Measurements from ENCODE around the gene HPS1.
A peak's percentile ranks its signal among the peaks of the same experiment; 100 is the strongest.
"Not testable (repeated sequence)": the region's sequence is repeated elsewhere in the genome, so short reads cannot be mapped to it uniquely, and the experiment has no call there.

HPS1 gene

DNA sequence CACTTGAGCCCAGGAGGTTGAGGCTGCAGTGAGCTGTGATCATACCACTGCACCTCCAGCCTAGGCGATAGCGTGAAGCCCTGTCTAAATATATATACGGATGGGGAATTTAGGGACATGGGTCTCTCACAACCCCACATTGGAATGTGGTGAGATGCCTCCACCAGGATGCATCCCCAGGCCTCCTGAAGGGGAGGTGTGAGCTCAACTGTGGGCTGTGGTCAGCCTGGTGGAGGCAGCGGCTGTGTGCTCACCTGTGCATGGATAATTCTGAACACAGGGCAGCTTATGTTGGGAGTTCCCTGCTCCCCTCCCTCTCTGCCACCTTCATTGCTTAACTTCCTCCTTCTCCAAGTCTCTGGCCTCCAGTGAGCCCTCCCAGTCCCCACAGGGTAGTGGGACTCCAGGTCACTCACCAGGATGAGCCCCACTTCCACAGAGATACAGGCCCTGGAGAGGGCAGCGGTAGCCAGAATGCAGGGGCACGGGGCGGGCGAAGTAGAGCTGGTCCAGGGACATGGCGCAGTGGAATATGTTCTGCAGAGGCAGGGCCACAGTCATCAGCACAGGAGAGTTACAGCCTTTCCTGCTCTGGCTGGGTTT, 62.1 kb downstream of the HPS1 start:
- DNase-seq, result no peak

DNA sequence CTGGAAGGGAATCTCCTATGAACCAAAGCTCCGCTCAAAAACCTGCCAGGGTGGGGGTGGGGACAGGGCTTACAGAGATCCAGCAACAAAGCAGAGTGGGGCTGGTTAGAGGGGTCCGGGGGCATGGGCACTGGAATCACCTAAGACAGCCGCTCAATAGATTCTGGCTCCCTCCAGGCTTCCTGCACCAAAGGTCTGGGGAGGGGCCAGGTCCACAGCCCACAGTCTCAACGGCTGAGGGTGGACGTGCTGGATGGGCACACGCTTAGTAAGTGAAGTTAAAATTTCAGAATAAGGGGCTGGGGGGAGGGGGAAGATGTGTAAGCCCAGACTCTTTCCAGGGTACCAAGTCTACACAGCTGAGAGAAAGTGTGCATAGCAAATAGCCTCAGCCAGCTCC, 62.9 kb downstream of the HPS1 start:
- no peak for DNase-seq

DNA sequence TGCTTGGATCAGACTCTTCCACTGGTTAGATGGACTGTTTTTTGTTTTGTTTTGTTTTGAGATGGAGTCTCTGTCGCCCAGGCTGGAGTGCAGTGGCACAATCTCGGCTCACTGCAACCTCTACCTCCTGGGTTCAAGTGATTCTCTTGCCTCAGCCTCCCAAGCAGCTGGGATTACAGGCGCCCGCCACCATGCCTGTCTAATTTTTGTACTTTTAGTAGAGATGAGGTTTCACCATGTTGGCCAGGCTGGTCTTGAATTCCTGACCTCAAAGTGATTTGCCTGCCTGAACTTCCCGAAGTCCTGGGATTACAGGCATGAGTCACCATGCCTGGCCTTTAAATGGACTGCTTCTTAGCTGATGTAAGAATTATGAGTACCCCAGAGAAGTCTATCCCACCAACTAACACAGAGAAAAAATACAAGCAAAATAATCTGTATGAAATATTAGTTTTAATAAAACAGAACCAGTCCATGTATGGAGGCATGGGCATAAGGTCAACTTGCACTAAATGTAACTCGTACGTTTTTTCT, 63.5 kb downstream of the HPS1 start:
- not testable (repeated sequence) for DNase-seq

DNA sequence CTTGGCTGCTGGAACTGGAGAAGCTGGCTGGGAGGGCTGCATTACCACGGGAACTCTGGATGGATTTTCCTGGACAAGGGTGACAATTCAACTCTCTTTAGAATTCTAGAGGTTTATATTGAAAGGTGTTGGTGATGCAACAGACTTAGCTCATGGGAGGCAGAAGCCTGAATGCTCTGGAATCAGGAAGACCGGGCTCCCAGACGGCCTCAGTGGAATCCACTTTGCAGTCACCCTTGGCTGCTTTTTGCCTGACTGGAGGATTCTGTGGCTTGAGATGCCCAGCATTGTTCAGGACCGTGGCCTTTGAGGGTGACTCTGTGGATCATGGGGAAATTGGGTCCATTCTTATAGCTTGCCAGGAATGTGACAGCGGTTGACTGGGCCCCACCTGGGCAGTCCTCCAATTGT, 64.0 kb downstream of the HPS1 start:
- no peak for DNase-seq

DNA sequence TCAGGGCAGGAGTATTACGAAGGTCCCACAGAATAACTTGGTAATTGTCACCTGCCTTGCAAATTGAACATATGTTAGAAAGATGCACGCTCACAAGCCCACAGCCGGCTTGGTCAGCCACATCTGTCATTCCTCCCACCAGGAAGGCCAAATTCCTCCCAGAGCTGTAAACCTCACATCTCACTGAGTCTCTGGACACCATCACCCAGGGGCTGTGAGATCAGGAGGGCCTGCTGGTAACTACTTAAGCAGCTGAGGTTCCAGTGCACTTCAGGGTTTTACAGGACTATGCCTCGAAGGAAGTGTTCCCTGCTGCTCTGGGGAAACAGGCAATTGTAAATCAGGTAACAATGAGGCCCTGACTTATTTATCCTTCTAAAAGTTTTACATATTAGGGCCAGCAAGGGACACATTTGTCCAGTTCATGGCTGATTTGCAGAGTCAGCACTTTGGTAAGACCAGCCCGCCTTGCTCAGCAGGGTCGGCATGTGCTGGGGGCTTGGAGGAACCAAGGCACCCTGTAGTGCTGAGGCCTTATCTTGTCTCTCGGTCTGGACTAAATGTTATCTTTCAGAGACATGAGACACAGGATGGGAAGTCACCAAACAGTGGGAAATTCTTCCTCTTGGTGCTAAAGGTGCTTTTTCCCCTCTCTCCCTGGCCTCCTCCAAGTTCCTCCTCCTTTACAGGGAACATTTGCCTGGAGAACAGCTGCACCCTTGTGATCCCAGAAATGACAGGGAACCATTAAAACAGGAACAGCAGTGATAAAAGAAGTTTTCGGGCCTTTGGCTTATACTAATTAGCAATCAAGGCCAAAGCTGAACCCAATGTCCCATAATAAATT, 66.0 kb downstream of the HPS1 start:
- peak; percentile 27 for DNase-seq

DNA sequence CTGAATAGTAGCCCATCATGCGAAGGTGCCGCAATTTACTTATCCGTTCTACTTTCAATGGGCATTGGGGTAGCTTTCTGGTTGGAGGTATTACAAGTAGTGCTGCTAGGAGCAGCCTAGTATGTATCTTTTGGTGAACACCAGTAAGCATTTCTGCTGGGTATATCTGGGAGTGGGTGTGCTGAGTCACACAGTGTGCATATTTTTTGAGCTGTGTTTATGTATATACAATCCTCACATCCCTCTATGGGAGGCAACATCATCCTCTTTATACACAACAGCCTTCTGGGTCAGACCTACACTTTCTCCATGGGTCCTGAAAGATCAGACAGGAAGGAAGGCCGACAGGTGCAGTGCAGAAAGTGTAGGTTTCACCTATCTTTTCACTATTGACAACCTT, 68.0 kb downstream of the HPS1 start:
- DNase-seq, result no peak

DNA sequence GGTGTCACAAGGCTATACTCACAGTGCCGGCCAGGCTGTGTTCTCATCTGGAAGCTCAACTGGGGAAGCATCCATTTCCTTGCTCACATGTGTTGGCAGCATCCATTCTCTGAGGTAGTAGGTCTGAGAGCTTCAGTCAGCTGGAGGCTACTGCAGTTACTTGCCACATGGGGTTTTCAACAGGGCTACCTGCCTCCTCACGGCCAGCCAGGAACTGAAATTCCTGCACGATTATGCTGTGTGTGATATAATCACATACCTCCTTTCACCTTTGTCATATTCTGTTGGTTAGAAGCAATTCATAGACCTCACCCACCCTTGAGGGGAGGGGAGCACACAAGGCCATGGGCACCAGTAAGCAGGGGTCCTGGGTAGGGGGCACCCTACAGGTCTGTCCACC, 69.2 kb downstream of the HPS1 start:
- no peak for DNase-seq

DNA sequence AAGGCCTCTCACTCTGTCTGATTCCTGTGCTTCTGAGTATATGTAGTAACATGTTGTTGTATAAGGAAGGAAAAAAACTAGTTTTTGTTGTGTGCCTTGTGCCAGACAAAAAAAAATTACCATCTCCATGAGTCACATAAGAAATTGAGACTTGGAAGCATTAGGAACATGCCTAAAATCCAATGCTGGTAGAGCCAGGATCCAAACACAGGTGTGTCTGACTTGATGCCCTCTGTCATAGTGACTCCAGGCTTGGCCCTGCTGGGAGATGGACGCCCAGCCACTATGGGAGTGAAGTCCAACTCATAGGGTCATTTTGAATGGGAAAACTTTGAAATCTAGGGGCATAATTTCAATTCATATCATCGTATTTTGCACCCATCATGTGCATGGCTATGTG, 69.7 kb downstream of the HPS1 start:
- no peak for DNase-seq

DNA sequence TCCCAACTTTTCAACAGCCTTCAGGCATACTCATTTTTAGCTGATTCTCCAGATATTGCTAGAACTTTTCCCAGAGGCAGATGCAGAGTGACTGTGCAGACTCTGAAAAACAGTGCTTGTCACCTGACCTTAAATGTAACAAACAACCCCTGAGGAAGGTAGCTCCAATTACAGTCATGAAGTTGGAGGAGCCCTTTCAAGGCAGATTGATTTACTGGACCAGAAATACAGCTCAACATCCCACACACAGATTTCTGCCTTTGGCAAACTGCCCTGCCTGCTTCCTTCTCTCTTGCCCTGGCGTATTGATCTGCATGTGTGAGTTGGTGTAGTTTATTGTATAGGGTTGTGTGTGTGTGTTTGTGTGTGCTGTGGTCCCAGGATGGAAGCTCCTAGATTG, 70.2 kb downstream of the HPS1 start:
- DNase-seq, result no peak

DNA sequence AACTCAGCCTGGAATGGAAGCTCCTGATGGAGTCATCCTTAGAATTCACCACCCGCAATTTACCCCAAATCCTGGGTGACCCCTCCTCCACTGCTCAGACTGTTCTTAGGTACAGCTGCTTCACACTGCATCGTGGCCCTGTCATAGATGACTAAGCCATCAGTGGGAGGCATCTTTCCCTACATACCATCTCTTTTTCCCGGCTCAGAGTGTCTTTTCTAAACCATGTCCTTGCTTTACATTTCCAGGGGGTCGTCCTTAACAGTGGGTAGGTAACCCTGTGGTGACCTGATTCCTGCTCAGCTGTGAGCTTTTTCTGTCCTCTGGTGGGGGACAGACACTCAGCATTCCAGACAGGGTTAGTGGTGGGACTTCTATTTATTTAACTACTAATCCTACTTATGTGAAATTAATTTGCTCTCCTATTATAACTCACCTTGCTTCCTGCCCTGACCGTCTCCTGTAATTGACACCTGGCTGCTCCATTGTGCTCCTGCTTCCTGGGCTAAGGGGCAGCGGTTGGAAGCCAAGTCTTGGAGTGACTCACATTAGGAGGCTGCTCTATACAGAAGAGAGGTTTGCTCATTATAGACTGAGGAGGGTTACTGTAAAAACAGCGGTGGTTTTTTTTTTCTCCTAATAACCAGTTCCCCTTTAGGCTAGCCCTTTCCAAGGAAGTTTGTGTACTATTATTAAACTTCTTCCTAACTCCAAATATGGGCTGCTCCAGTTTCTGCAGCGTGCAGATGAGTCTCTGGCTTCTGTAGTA, 72.3 kb downstream of the HPS1 start:
- DNase-seq, result no peak

DNA sequence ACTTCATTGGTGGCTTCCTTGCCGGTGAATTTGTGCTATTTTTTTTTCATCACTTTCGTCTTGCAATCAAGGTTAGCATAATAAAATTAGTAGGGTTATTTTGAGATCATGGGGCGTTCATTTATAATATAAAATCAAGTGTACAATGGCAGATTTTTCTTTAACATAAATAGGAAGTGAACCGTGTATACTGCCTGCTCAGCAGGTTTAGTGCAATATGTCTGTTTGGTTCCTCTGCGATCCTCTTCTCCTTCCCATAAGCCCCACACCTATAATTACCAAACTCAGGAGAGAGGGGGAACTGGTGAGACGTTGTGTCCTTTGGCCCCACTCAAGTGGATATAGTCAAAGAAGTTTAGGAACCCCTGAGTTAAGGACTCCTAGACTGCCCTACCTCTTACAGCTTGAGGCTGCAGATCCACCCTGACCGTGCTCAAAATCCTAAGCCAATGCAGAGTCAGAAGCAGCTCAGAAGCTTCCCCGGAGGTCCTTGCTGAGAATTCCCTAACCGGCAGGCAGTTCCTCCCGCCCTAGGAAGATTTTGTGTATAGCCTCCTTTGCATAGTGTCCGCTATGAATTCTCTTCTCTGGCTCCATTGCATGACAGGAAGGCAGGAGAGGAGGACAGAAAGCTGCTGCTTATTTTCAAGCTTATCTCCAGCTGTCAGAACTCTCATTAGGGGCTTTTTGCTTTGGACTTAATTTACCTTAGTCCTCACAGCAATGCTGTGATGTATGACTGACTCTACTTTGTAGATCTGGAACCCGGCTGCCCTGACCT, 73.3 kb downstream of the HPS1 start:
- no peak for DNase-seq

DNA sequence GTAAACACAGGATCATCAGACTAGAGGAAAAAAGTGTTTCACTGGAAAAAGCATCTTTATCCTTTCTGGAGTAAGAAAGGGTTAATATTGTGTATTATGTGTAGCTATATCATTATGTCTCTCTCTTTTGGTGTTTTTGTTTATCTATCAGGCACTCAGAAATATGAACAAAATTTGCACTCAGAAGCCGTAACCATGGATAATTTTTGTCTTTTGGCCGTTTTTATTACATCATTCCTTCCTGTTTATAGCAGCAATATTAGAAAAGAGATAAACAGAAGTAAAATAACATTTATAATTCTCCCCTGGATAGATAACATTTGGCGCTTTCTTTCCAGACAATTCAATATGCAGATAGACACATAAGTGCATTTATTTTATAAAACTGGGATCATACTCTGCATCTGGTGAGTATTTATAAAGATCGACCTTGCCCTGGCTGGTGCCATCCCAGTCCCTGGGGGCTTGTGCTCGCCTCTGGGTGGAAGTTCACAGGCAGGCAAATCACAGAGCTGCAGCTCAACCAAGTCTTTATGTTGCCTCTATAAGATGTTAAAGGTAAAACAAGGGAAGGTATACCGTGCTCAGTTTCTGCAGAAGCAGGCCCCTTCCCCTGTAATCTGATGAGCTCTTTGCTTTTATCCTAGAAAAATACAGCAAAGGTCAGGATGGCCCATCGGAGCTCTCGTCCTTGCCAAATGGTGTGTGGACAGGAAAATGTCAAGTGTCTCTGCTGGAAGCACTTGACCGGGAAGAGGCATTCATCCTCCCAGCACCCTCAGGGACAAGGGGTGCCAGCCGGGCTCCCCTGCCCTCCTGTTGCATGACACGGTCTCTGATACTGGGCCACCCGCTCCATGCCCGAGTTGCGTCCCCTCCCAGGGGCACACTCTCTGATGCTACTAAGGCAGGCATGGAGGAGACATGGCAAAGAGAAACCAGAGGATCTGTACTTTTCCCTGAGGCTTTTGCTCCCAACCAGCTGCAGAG, 75.6 kb downstream of the HPS1 start:
- DNase-seq, result no peak

DNA sequence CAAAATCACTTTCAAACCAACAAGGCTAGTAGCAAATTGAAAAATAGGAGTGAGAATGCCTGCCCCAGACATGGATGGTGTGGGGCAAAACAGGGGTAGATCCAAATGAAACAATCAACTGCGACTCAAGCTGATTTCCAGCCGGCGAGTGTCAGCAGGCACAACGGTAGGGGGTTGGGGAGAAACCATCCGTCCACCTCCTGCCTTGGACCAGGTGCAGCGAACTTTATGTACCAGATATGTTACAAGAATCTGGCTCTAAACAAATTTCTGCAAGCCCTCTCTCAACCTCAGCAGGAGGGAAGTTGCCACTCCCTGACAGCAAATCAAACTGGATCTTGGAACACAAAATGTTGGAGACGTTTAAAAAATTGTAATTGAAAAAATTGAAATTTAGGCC, 76.9 kb downstream of the HPS1 start:
- DNase-seq, result no peak

DNA sequence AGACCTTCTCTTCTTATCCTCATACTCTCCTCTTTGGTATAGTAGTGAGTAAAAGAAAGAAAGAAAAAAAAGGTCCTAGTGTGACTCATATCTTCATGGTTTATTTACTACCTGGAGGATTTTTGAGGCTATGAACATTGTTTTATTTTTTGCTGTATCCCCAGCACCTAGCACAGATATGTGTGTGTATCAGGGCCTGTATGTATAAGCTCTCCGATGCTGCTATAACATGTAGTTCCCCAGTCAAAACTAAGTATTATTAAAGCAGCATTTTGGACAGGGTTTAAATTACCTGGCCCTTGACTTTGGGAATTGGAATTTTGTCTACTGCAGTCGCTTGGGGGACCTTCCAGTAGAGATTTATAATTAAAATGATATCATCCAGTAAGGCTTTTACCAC, 78.1 kb downstream of the HPS1 start:
- no peak for DNase-seq

DNA sequence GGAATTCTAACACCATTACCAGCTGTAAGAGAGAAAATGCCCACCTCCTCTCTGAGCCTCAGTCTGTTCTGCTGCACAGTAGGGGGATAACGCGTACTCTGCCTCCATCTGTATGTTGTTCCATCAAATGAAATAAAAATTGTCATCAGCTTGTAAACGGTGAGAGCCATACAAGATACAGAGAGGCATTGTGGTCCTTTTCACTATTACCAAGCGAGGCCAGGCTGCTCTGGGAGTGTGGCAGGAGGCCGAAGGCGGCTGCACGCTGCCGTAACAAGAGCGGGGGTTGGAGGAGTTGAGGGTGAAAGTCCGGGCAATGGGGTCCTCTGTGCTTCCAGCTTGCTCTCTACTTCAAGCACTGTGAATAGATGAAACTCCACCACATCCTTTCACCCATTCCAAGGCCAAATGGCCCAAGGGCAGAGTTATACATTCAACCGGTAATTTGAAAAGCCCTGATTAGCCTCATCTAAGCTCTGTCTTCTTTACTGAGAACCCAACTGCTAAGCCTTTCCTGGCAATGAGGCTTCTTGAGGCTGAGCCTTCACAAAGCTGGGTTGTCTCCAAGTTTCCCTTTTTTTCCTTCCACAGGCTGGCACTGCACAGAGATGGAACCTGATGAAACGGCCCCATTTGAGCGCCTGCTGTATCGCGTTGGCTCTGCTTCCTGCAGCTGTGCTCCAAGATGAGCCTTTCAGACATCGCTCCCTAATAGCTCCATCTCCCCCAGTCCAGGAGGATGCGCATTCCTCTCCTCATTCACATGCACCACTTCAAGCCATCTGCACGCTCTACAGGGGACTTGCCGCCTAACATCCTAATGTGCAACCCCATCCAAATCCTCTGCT, 78.9 kb downstream of the HPS1 start:
- no peak for DNase-seq

All from hematopoietic multipotent progenitor cell treated with erythropoietin and hydrocortisone succinate and interleukin-3 and kit ligand, for 4 days (in vitro differentiated cells).